Stomach (tissue), 9 donors: ENCODE data around the gene WDTC1. TPM values are rescaled to one million over a fixed set of nuclear protein-coding genes. Genes with fewer than 3 reads are reported as not detected.
A peak's percentile ranks its signal among the peaks of the same experiment; 100 is the strongest.

ENCODE experiments used
- DNase-seq, 2 donors: peaks; one replicate each; pipeline versions ENCODE4 v3.0.0 to v3.0.0-alpha.2; 2013 to 2019
- H3K27ac ChIP-seq, 5 donors: fragments of 200-600 bp in 4 of 5; sonication (generic) in 4 of 5; one replicate each; pipeline ENCODE4 v1.5.1; 2013 to 2019; ENCODE audit warnings: mild to moderate bottlenecking in 1 of 5, moderate library complexity in 1 of 5
- H3K27me3 ChIP-seq, 3 donors: fragments of 200-600 bp; sonication (generic); one replicate each; pipeline ENCODE4 v1.5.1; 2017 to 2019; ENCODE audit warnings: mixed run types in 1 of 3
- H3K36me3 ChIP-seq, 4 donors: fragments of 200-600 bp; sonication (generic); 1 replicate in 3 of 4; 2 replicates in 1 of 4; pipeline ENCODE4 v1.5.1; 2016 to 2019
- H3K4me1 ChIP-seq, 4 donors: fragments of 200-600 bp; sonication (generic); one replicate each; pipeline ENCODE4 v1.5.1; 2016 to 2019
- H3K4me3 ChIP-seq, 4 donors: fragments of 200-600 bp; sonication (generic) in 3 of 4; one replicate each; pipeline ENCODE4 v1.5.1; 2016 to 2019; ENCODE audit warnings: mild to moderate bottlenecking in 1 of 4
- H3K9me3 ChIP-seq, 4 donors: fragments of 200-600 bp; sonication (generic); one replicate each; pipeline ENCODE4 v1.5.1; 2016 to 2019
- CTCF ChIP-seq, 7 experiments: fragments of 450-650 bp in 4 of 7; fragments of 200-600 bp in 3 of 7; sonication (generic) in 3 of 7; IDR thresholded peaks; one replicate each; pipeline ENCODE4 v1.5.1; 2016 to 2019; ENCODE audit warnings: antibody characterized with exemption in 7 of 7, control low read depth in 2 of 7, mild to moderate bottlenecking in 1 of 7
- EP300 ChIP-seq: sonication (generic); formaldehyde crosslinking; IDR thresholded peaks from one replicate; pipeline ENCODE4 v1.6.1; 2017; ENCODE audit warnings: antibody characterized with exemption
- POLR2A ChIP-seq, 4 donors: fragments of 450-650 bp; IDR thresholded peaks; one replicate each; pipeline ENCODE4 v1.6.1; 2016; ENCODE audit warnings: antibody characterized with exemption in 4 of 4, control low read depth in 2 of 4, mild to moderate bottlenecking in 1 of 4, moderate library complexity in 1 of 4
- POLR2AphosphoS5 ChIP-seq, 3 donors: sonication (generic); formaldehyde crosslinking; IDR thresholded peaks; one replicate each; pipeline ENCODE4 v1.6.1; 2016; ENCODE audit warnings: antibody characterized with exemption in 3 of 3
- WGBS, 5 donors: extraction: QIAGEN DNeasy Blood & Tissue Kit in 3 of 5; methylation state at CpG; one replicate each; pipeline versions ENCODE4 v1.1.5 to v1.1.7; 2013 to 2018; 5-methylcytosine and 5-hydroxymethylcytosine counted together
- intact Hi-C: fragments of 100-400 bp; cut with DNase I; formaldehyde crosslinking; loops from one replicate; pipeline ENCODE4 v1.15.1; 2023; ENCODE audit warnings: low total_unique reads
- polyA plus RNA-seq, 3 donors: library from polyadenylated mRNA; stranded (reverse); fragments of 200-250 nt; gene quantifications; one replicate each; pipeline ENCODE4 v1.2.3, GENCODE V29; 2013
- total RNA-seq, 5 donors: library from RNA; depleted of rRNA; stranded (reverse); fragments of >200 nt; gene quantifications; one replicate each; pipeline versions ENCODE4 v1.1.0 to v1.2.3, GENCODE V29; 2014 to 2016
- donor health status: healthy with polysubstance abuse.
- donor health status: Bipolar disorder and iron deficiency.
- donor health status: healthy.

The WDTC1 gene
- total and polyA plus RNA-seq, 8 donors, result 7.8 to 51.9 (median 23.1) TPM

GRCh38 chr1:27348861-27349783, 114.7 kb downstream of the WDTC1 start:
- H3K36me3 ChIP-seq, result peaks cover 4 to 37% (median 14%) of the 10 kb centered on the region in 4 donors
- H3K9me3 ChIP-seq, result no peaks in the 10 kb centered on the region
- H3K4me1 ChIP-seq, result peaks cover 12 to 45% (median 35%) of the 10 kb centered on the region in 4 donors
- intact Hi-C loops, result no loop called here
- H3K27ac ChIP-seq, result peak overlapping the region; percentile 52 to 77 (median 70)
- DNase-seq, result peak; percentile 88 to 92
- H3K4me3 ChIP-seq, result peak overlapping the region; percentile 47 to 72 (median 50)
- H3K27me3 ChIP-seq, result peaks cover 0 to 16% (median 0%) of the 10 kb centered on the region in 3 donors
- 16 to 64% (median 24%) methylated on average over 12 to 51 of the region's 51 CpGs for WGBS, 5 donors
- TF ChIP-seq POLR2A (IDR thresholded peaks at IDR 0.05) (no peak), POLR2AphosphoS5 (IDR thresholded peaks at IDR 0.05) (peak in 1 of 3 donors; percentile 50), CTCF (IDR thresholded peaks at IDR 0.05) (peak in 1 of 7 experiments; percentile 7), EP300 (no peak)

- DNase-seq, result peak; percentile 79 to 93
- Histone ChIP-seq H3K27ac (peak overlapping the region; percentile 52 to 77 (median 68)), H3K36me3 (peaks cover 4 to 46% (median 23%) of the 10 kb centered on the region in 4 donors), H3K4me1 (peaks cover 12 to 42% (median 34%) of the 10 kb centered on the region in 4 donors), H3K4me3 (peak overlapping the region; percentile 47 to 72 (median 50)), H3K9me3 (no peaks in the 10 kb centered on the region), H3K27me3 (peaks cover 0 to 16% (median 0%) of the 10 kb centered on the region in 3 donors)
- TF ChIP-seq POLR2AphosphoS5 (IDR thresholded peaks at IDR 0.05), result peak in 2 of 3 donors; percentile 30 to 64
- TF ChIP-seq CTCF (IDR thresholded peaks at IDR 0.05), result no peak
- TF ChIP-seq EP300, result no peak
- TF ChIP-seq POLR2A (IDR thresholded peaks at IDR 0.05), result no peak
- intact Hi-C loops, result no loop called here
- 24 to 68% (median 39%) methylated on average over 23 to 84 of the region's 84 CpGs for WGBS, 5 donors
Measured at GRCh38 chr1:27349784-27350662, 115.6 kb downstream of the WDTC1 start.

- peaks cover 13 to 50% (median 30%) of the 10 kb centered on the region in 4 donors for H3K36me3 ChIP-seq
- peak in 1 of 2 donors; percentile 88 for DNase-seq
- peak overlapping the region in 2 of 5 donors; percentile 5 to 68 for H3K27ac ChIP-seq
- H3K9me3 ChIP-seq, result no peaks in the 10 kb centered on the region
- H3K4me3 ChIP-seq, result peak overlapping the region in 3 of 4 donors; percentile 9 to 72 (median 11)
- peaks cover 0 to 16% (median 0%) of the 10 kb centered on the region in 3 donors for H3K27me3 ChIP-seq
- peaks cover 12 to 42% (median 35%) of the 10 kb centered on the region in 4 donors for H3K4me1 ChIP-seq
- TF ChIP-seq POLR2AphosphoS5 (IDR thresholded peaks at IDR 0.05), result no peak
- no peak for TF ChIP-seq EP300
- no peak for TF ChIP-seq POLR2A (IDR thresholded peaks at IDR 0.05)
- TF ChIP-seq CTCF (IDR thresholded peaks at IDR 0.05), result no peak
- intact Hi-C loops, result no loop called here
- 47 to 62% (median 56%) methylated on average over 52 to 62 of the region's 62 CpGs for WGBS, 5 donors
Measured at GRCh38 chr1:27350663-27351540, 116.5 kb downstream of the WDTC1 start.
